H1 (cell line): Measurements from ENCODE around the gene IKZF5. TPM values are rescaled to one million over a fixed set of nuclear protein-coding genes. Genes with fewer than 3 reads are reported as not detected.

ENCODE experiments used
- CHD7 ChIP-seq: fragments of 300-600 bp; sonication (generic); IDR thresholded peaks from 2 replicates; pipeline ENCODE4 v1.7.1; 2012; ENCODE audit warnings: low read length, moderate library complexity, mild to moderate bottlenecking, inconsistent platforms; ENCODE audit not compliant: insufficient replicate concordance
- CTBP2 ChIP-seq: IDR thresholded peaks from 2 replicates; pipeline ENCODE4 v1.7.0; 2011; ENCODE audit warnings: borderline replicate concordance, mild to moderate bottlenecking, moderate library complexity, mixed read lengths, low read length; ENCODE audit not compliant: insufficient read depth, insufficient read length
- EGR1 ChIP-seq: IDR thresholded peaks from 2 replicates; pipeline ENCODE4 v1.6.1; 2011; ENCODE audit warnings: low read depth, low read length, borderline replicate concordance
- FOSL1 ChIP-seq: IDR thresholded peaks from 2 replicates; pipeline ENCODE4 v1.6.1; 2011; ENCODE audit warnings: mild to moderate bottlenecking, low read depth, low read length, moderate library complexity; ENCODE audit not compliant: insufficient read depth
- POLR2A ChIP-seq, 2 experiments: IDR thresholded peaks; 1 replicate in 1 of 2; 2 replicates in 1 of 2; pipeline ENCODE4 v1.6.1; 2011; ENCODE audit warnings: low read depth in 2 of 2, low read length in 2 of 2, mild to moderate bottlenecking in 2 of 2; ENCODE audit errors: control extremely low read depth in 1 of 2
- POU5F1 ChIP-seq: IDR thresholded peaks from 2 replicates; pipeline ENCODE4 v1.6.1; 2011; ENCODE audit warnings: low read depth, mild to moderate bottlenecking, low read length, moderate library complexity
- SAP30 ChIP-seq: fragments of 300-600 bp; sonication (generic); IDR thresholded peaks from 2 replicates; pipeline ENCODE4 v1.7.1; 2012; ENCODE audit warnings: low read length, moderate library complexity, mild to moderate bottlenecking, inconsistent platforms; ENCODE audit not compliant: insufficient read depth, insufficient replicate concordance
- SIRT6 ChIP-seq: IDR thresholded peaks from one replicate; pipeline ENCODE4 v1.7.1; 2012; ENCODE audit warnings: low read length, inconsistent platforms
- TBP ChIP-seq: IDR thresholded peaks from 2 replicates; pipeline ENCODE4 v1.6.1; 2011; ENCODE audit warnings: low read depth, low read length, improper control_type of control experiment
- YY1 ChIP-seq: IDR thresholded peaks from 2 replicates; pipeline ENCODE4 v1.6.1; 2011; ENCODE audit warnings: low read depth, mild to moderate bottlenecking, low read length
- polyA plus RNA-seq, 7 experiments: library from polyadenylated mRNA; depleted of rRNA in 3 of 7; stranded (reverse) in 5 of 7; unstranded in 2 of 7; fragments of >200 nt in 5 of 7; fragments of 200-250 nt in 2 of 7; gene quantifications; 1 replicate in 5 of 7; 2 replicates in 1 of 7; 4 replicates in 1 of 7; pipeline versions ENCODE4 v1.2.1 to v1.2.3, GENCODE V29; 2011 to 2013; ENCODE audit warnings: missing spikeins in 2 of 7, mixed read lengths in 2 of 7
- total RNA-seq: library from RNA; stranded (reverse); fragmentation: NEBNext Ultra II Directional; extraction: Animal tissue kit (Norgen Biotek cat#: 25700); gene quantifications from 2 replicates; pipeline ENCODE4 v1.2.1, GENCODE V29; 2021

The IKZF5 gene
- total and polyA plus RNA-seq, 2 of the 8 experiments (the other 6 are each of a cell fraction or from before 2014, with no cell fraction given): 5.2 to 15.3 TPM

GRCh38 chr10:122980209-122981065 is 28.2 kb downstream of the IKZF5 start, which contains the start of gene PSTK (continued):
- TF ChIP-seq CHD7 (no peak), EGR1 (no peak), TBP (peak; percentile 75; the same call in 1 of the 2 replicates), POLR2A (IDR thresholded peaks at IDR 0.05; ENCODE audit: control extremely low read depth in 1 of 2, low read depth in 2 of 2, low read length in 2 of 2) (peak; percentile 92 to 97), CTBP2 (no peak), SAP30 (no peak), POU5F1 (no peak), SIRT6 (no peak), YY1 (no peak), FOSL1 (peak; percentile 19; the same call in 1 of the 2 replicates)
